IMR-90 (cell line): ENCODE results near the gene KIAA0825. TPM values are rescaled to one million over a fixed set of nuclear protein-coding genes. Genes with fewer than 3 reads are reported as not detected.

Experiments used
- ATAC-seq: fragments of 200-7000 bp; cut with Tn5 transposase; 2 replicates; pipeline ENCODE4 v1.9.1; 2020; ENCODE audit warnings: low read depth, mild to moderate bottlenecking, moderate library complexity
- BruUV-seq: library from RNA; stranded (reverse); fragments of 400-500 nt; replicated peaks from 2 replicates; lab custom pipeline; 2021; lab: Mats Ljungman, UMichigan
- CTCF ChIA-PET: fragments of 300-600 bp; formaldehyde crosslinking; extraction: SDS; loops from one replicate; lab custom pipeline; 2021; ENCODE audit warnings: antibody characterized with exemption; lab: Yijun Ruan, JAX
- POLR2A ChIA-PET: fragments of 300-600 bp; sonication (Branson Sonifier 250); formaldehyde crosslinking; loops from one replicate; lab custom pipeline; 2022; ENCODE audit warnings: antibody characterized with exemption; ENCODE audit not compliant: unreplicated experiment; lab: Charles Lee
- DNase-seq: peaks from one replicate; pipeline ENCODE4 v3.0.0; 2013
- H2AFZ ChIP-seq: replicated peaks from 2 replicates; pipeline ENCODE3; 2013; ENCODE audit warnings: low read length, mild to moderate bottlenecking; ENCODE audit not compliant: poor library complexity
- H2AK5ac ChIP-seq: 2 replicates; pipeline ENCODE4 v1.6.1; 2013; ENCODE audit warnings: low read depth, low read length, inconsistent platforms
- H2AK9ac ChIP-seq: replicated peaks from 2 replicates; pipeline ENCODE3; 2013; ENCODE audit warnings: mild to moderate bottlenecking, low read depth, low read length, moderate library complexity; ENCODE audit not compliant: poor library complexity
- H2BK120ac ChIP-seq: 2 replicates; pipeline ENCODE4 v1.6.1; 2013; ENCODE audit warnings: low read depth, low read length, inconsistent platforms
- H2BK15ac ChIP-seq: 3 replicates; pipeline ENCODE4 v1.6.1; 2013; ENCODE audit warnings: low read depth, low read length, inconsistent platforms
- H2BK20ac ChIP-seq: 2 replicates; pipeline ENCODE4 v1.6.1; 2013; ENCODE audit warnings: low read depth, mild to moderate bottlenecking, inconsistent platforms, low read length, moderate library complexity
- H2BK5ac ChIP-seq: 2 replicates; pipeline ENCODE4 v1.6.1; 2013; ENCODE audit warnings: mild to moderate bottlenecking, low read depth, low read length, inconsistent platforms; ENCODE audit not compliant: poor library complexity, severe bottlenecking
- H3K14ac ChIP-seq: replicated peaks from 2 replicates; pipeline ENCODE4 v1.6.1; 2013; ENCODE audit warnings: low read depth, low read length, inconsistent platforms
- H3K18ac ChIP-seq: 2 replicates; pipeline ENCODE4 v1.6.1; 2013; ENCODE audit warnings: low read depth, low read length, control low read depth
- H3K23ac ChIP-seq: 2 replicates; pipeline ENCODE4 v1.6.1; 2013; ENCODE audit warnings: low read depth, low read length, inconsistent platforms
- H3K27ac ChIP-seq: 2 replicates; pipeline ENCODE4 v1.5.1; 2013; ENCODE audit warnings: mild to moderate bottlenecking, control low read depth, low read length; ENCODE audit not compliant: insufficient read depth
- H3K27me3 ChIP-seq: 2 replicates; pipeline ENCODE4 v1.6.1; 2013; ENCODE audit warnings: low read length; ENCODE audit not compliant: control insufficient read depth, insufficient read depth
- H3K36me3 ChIP-seq: 2 replicates; pipeline ENCODE4 v1.6.1; 2013; ENCODE audit warnings: low read length, mixed read lengths; ENCODE audit not compliant: control insufficient read depth, insufficient read depth
- H3K4ac ChIP-seq: 2 replicates; pipeline ENCODE4 v1.6.1; 2013; ENCODE audit warnings: low read depth, low read length, inconsistent platforms
- H3K4me1 ChIP-seq: 2 replicates; pipeline ENCODE4 v1.6.1; 2013; ENCODE audit warnings: low read length, mixed read lengths; ENCODE audit not compliant: control insufficient read depth, insufficient read depth
- H3K4me2 ChIP-seq: 2 replicates; pipeline ENCODE4 v1.6.1; 2013; ENCODE audit warnings: low read depth, mild to moderate bottlenecking, control low read depth, low read length, moderate library complexity
- H3K4me3 ChIP-seq: 2 replicates; pipeline ENCODE4 v1.5.1; 2013; ENCODE audit warnings: low read depth, mild to moderate bottlenecking, control low read depth, low read length, moderate library complexity; ENCODE audit not compliant: insufficient read depth
- H3K56ac ChIP-seq: 2 replicates; pipeline ENCODE4 v1.6.1; 2013; ENCODE audit warnings: low read length, inconsistent platforms; ENCODE audit not compliant: insufficient read depth; ENCODE audit errors: extremely low read depth
- H3K79me1 ChIP-seq, 2 experiments: 2 replicates each; pipeline ENCODE4 v1.6.1; 2013; ENCODE audit warnings: low read length in 2 of 2, inconsistent platforms in 1 of 2, low read depth in 1 of 2
- H3K9ac ChIP-seq: 2 replicates; pipeline ENCODE4 v1.6.1; 2013; ENCODE audit warnings: low read depth, low read length, control low read depth
- H3K9me1 ChIP-seq: 2 replicates; pipeline ENCODE4 v1.6.1; 2013; ENCODE audit warnings: low read length, inconsistent platforms; ENCODE audit not compliant: insufficient read depth
- H3K9me3 ChIP-seq: 2 replicates; pipeline ENCODE4 v1.6.1; 2013; ENCODE audit warnings: low read length; ENCODE audit not compliant: control insufficient read depth, insufficient read depth
- H4K20me1 ChIP-seq: 2 replicates; pipeline ENCODE4 v1.6.1; 2013; ENCODE audit warnings: low read length, inconsistent platforms; ENCODE audit not compliant: insufficient read depth
- H4K5ac ChIP-seq: 2 replicates; pipeline ENCODE4 v1.6.1; 2013; ENCODE audit warnings: mild to moderate bottlenecking, low read depth, low read length, control low read depth
- H4K8ac ChIP-seq, 2 experiments: 2 replicates each; pipeline ENCODE4 v1.6.1; 2013; ENCODE audit warnings: low read depth in 2 of 2, low read length in 2 of 2, control low read depth in 1 of 2, inconsistent platforms in 1 of 2
- H4K91ac ChIP-seq: 2 replicates; pipeline ENCODE4 v1.6.1; 2013; ENCODE audit warnings: low read depth, low read length, inconsistent platforms; ENCODE audit not compliant: insufficient read depth
- BHLHE40 ChIP-seq: fragments of 150-350 bp; IDR thresholded peaks from 2 replicates; pipeline ENCODE4 v1.6.1; 2016; ENCODE audit warnings: mild to moderate bottlenecking, low read depth, low read length
- CEBPB ChIP-seq: IDR thresholded peaks from 2 replicates; pipeline ENCODE4 v1.6.1; 2012; ENCODE audit warnings: low read depth, low read length, improper control_type of control experiment
- CHD1 ChIP-seq: IDR thresholded peaks from 2 replicates; pipeline ENCODE4 v1.6.1; 2012; ENCODE audit warnings: low read depth, low read length, improper control_type of control experiment
- CTCF ChIP-seq: conservative IDR thresholded peaks from 2 replicates; pipeline ENCODE4 v1.5.1; 2012; ENCODE audit warnings: mild to moderate bottlenecking, low read depth, low read length, improper control_type of control experiment
- FOS ChIP-seq: fragments of 150-350 bp; IDR thresholded peaks from 2 replicates; pipeline ENCODE4 v1.6.1; 2016; ENCODE audit warnings: low read depth, low read length
- MAZ ChIP-seq: IDR thresholded peaks from 2 replicates; pipeline ENCODE4 v1.6.1; 2012; ENCODE audit warnings: low read depth, mild to moderate bottlenecking, low read length, improper control_type of control experiment, moderate library complexity, borderline replicate concordance
- MXI1 ChIP-seq: IDR thresholded peaks from 2 replicates; pipeline ENCODE4 v1.6.1; 2012; ENCODE audit warnings: low read depth, mild to moderate bottlenecking, low read length, moderate library complexity, borderline replicate concordance
- NFE2L2 ChIP-seq: fragments of 150-350 bp; IDR thresholded peaks from 2 replicates; pipeline ENCODE4 v1.6.1; 2016; ENCODE audit warnings: low read depth, mild to moderate bottlenecking, low read length
- POLR2A ChIP-seq: IDR thresholded peaks from 2 replicates; pipeline ENCODE4 v1.6.1; 2012; ENCODE audit warnings: mild to moderate bottlenecking, low read depth, low read length
- RAD21 ChIP-seq: IDR thresholded peaks from 2 replicates; pipeline ENCODE4 v1.6.1; 2012; ENCODE audit warnings: low read length, improper control_type of control experiment
- RCOR1 ChIP-seq: IDR thresholded peaks from 2 replicates; pipeline ENCODE4 v1.6.1; 2012; ENCODE audit warnings: mild to moderate bottlenecking, low read length, improper control_type of control experiment; ENCODE audit not compliant: insufficient replicate concordance
- RFX5 ChIP-seq: IDR thresholded peaks from 2 replicates; pipeline ENCODE4 v1.8.0; 2012; ENCODE audit warnings: low read depth, mild to moderate bottlenecking, low read length, moderate library complexity
- SMC3 ChIP-seq: fragments of 150-350 bp; IDR thresholded peaks from 2 replicates; pipeline ENCODE4 v1.6.1; 2016; ENCODE audit warnings: low read depth, mild to moderate bottlenecking, antibody characterized with exemption, low read length, moderate library complexity
- WGBS, 2 experiments: methylation state at CpG; one replicate each; pipeline versions ENCODE4 v1.1.5 to v1.1.7; 2013; ENCODE audit warnings: missing lambda C conversion rate in 2 of 2; ENCODE audit not compliant: insufficient read length in 1 of 2; ENCODE audit errors: extremely low coverage in 2 of 2; 5-methylcytosine and 5-hydroxymethylcytosine counted together
- dilution Hi-C: fragments of 300-500 bp; cut with HindIII; formaldehyde crosslinking; loops from one replicate; pipeline ENCODE4 v1.14.3; 2018; ENCODE audit warnings: low sequenced_read_pairs; ENCODE audit not compliant: unreplicated experiment
- in situ Hi-C: fragments of 300-500 bp; cut with MboI; formaldehyde crosslinking; loops from 3 replicates; pipeline ENCODE4 v1.14.3; 2019; ENCODE audit warnings: low sequenced_read_pairs, inconsistent platforms, mixed read lengths
- intact Hi-C: fragments of 100-400 bp; cut with micrococcal nuclease; formaldehyde crosslinking; loops from 2 replicates; pipeline ENCODE4 v1.10.0; 2022
- polyA plus RNA-seq, 3 experiments: library from polyadenylated mRNA; depleted of rRNA; stranded (reverse); fragments of >200 nt; gene quantifications; 2 replicates each; pipeline ENCODE4 v1.2.3, GENCODE V29; 2012; ENCODE audit warnings: low replicate concordance in 1 of 3
- total RNA-seq: library from RNA; depleted of rRNA; stranded (reverse); fragments of >200 nt; gene quantifications from 2 replicates; pipeline ENCODE4 v1.2.3, GENCODE V29; 2012

The KIAA0825 gene
- total and polyA plus RNA-seq, 2 of the 4 experiments (the other 2 are of a cell fraction), result 0.46 to 1.8 TPM

- Histone ChIP-seq H3K4ac (no peak overlapping the region), H3K14ac (no peak overlapping the region), H3K36me3 (no peaks in the 10 kb centered on the region), H4K8ac (no peak overlapping the region), H3K4me1 (no peaks in the 10 kb centered on the region), H3K18ac (no peak overlapping the region), H3K9me3 (no peaks in the 10 kb centered on the region), H3K9ac (no peak overlapping the region), H4K91ac (no peak overlapping the region), H3K27me3 (no peaks in the 10 kb centered on the region), H3K9me1 (no peaks in the 10 kb centered on the region), H2BK120ac (no peak overlapping the region), H4K20me1 (no peaks in the 10 kb centered on the region), H2BK20ac (no peak overlapping the region), H3K4me3 (no peak overlapping the region), H2AFZ (no peak overlapping the region), H3K56ac (no peak overlapping the region), H2BK5ac (no peak overlapping the region), H3K27ac (no peak overlapping the region), H2AK5ac (no peak overlapping the region), H4K5ac (no peak overlapping the region), H3K79me1 (no peaks in the 10 kb centered on the region), H2BK15ac (no peak overlapping the region), H3K4me2 (no peak overlapping the region), H3K23ac (no peak overlapping the region), H2AK9ac (no peak overlapping the region)
- CTCF ChIA-PET, result no interaction called here
- no peak for DNase-seq
- BruUV-seq, result no TSS peak
- in situ Hi-C loops, result no loop called here
- POLR2A ChIA-PET, result no interaction called here
- dilution Hi-C loops, result no loop called here
- no CpG with 5 or more reads among the region's 1 CpG for WGBS, 2 experiments
- ATAC-seq, result no peak
- intact Hi-C loops, result no loop called here
- TF ChIP-seq RAD21 (no peak), MAZ (no peak), FOS (no peak), POLR2A (no peak), SMC3 (no peak), RFX5 (no peak), RCOR1 (no peak), CTCF (no peak), MXI1 (no peak), CHD1 (no peak), NFE2L2 (no peak), BHLHE40 (no peak), CEBPB (no peak)
Measured at GRCh38 chr5:94564812-94565211, 53.6 kb downstream of the KIAA0825 start.
